ENCODE results near the gene MYBPC3. TPM values are rescaled to one million over a fixed set of nuclear protein-coding genes. Genes with fewer than 3 reads are reported as not detected.

The MYBPC3 gene
- total and polyA plus RNA-seq, 4 donors: 0.06 to 0.16 (median 0.15) TPM; not detected in 1

GRCh38 chr11:47359162-47359561 is 6.7 kb upstream of the MYBPC3 start:
- 72% methylated on average over 7 of the region's 7 CpGs for WGBS (ENCODE audit: insufficient coverage)
- H3K27me3 ChIP-seq (ENCODE audit: control insufficient read depth, insufficient read depth, low read length): no peaks in the 10 kb centered on the region

GRCh38 chr11:47358731-47359051 is 6.2 kb upstream of the MYBPC3 start:
- DNase-seq (ENCODE audit: low read depth in 4 of 6, low spot score in 6 of 6): no peak
- Histone ChIP-seq H3K27me3 (ENCODE audit: control insufficient read depth, insufficient read depth, low read length) (no peaks in the 10 kb centered on the region), H3K9me3 (ENCODE audit: control insufficient read depth, insufficient read depth, low read length) (no peaks in the 10 kb centered on the region), H3K27ac (ENCODE audit: low read depth, low read length) (no peak overlapping the region), H3K4me3 (ENCODE audit: low read depth, low read length) (no peak overlapping the region), H3K4me1 (ENCODE audit: control insufficient read depth, insufficient read depth, low read length) (no peaks in the 10 kb centered on the region), H3K36me3 (ENCODE audit: control insufficient read depth, insufficient read depth, low read length) (peaks cover 11% of the 10 kb centered on the region)
- WGBS (ENCODE audit: insufficient coverage): 83% methylated on average over 13 of the region's 14 CpGs

More at GRCh38 chr11:47359162-47359561, 6.7 kb upstream of the MYBPC3 start:
- Histone ChIP-seq H3K9me3 (ENCODE audit: control insufficient read depth, insufficient read depth, low read length) (no peaks in the 10 kb centered on the region), H3K27ac (ENCODE audit: low read depth, low read length) (no peak overlapping the region), H3K4me3 (ENCODE audit: low read depth, low read length) (no peak overlapping the region), H3K4me1 (ENCODE audit: control insufficient read depth, insufficient read depth, low read length) (no peaks in the 10 kb centered on the region), H3K36me3 (ENCODE audit: control insufficient read depth, insufficient read depth, low read length) (peaks cover 11% of the 10 kb centered on the region)
- DNase-seq (ENCODE audit: low read depth in 4 of 6, low spot score in 6 of 6): no peak

GRCh38 chr11:47357985-47358730 is 5.7 kb upstream of the MYBPC3 start:
- H3K9me3 ChIP-seq (ENCODE audit: control insufficient read depth, insufficient read depth, low read length): no peaks in the 10 kb centered on the region
- H3K27me3 ChIP-seq (ENCODE audit: control insufficient read depth, insufficient read depth, low read length): no peaks in the 10 kb centered on the region
- no peak for DNase-seq (ENCODE audit: low read depth in 4 of 6, low spot score in 6 of 6)
- no peaks in the 10 kb centered on the region for H3K4me1 ChIP-seq (ENCODE audit: control insufficient read depth, insufficient read depth, low read length)
- WGBS (ENCODE audit: insufficient coverage): 95% methylated on average over 6 of the region's 6 CpGs
- no peak overlapping the region for H3K27ac ChIP-seq (ENCODE audit: low read depth, low read length)
- H3K36me3 ChIP-seq (ENCODE audit: control insufficient read depth, insufficient read depth, low read length): peaks cover 11% of the 10 kb centered on the region
- H3K4me3 ChIP-seq (ENCODE audit: low read depth, low read length): no peak overlapping the region

- H3K4me1 ChIP-seq (ENCODE audit: control insufficient read depth, insufficient read depth, low read length): no peaks in the 10 kb centered on the region
- no peak overlapping the region for H3K27ac ChIP-seq (ENCODE audit: low read depth, low read length)
- no peaks in the 10 kb centered on the region for H3K27me3 ChIP-seq (ENCODE audit: control insufficient read depth, insufficient read depth, low read length)
- no peak for DNase-seq (ENCODE audit: low read depth in 4 of 6, low spot score in 6 of 6)
- H3K4me3 ChIP-seq (ENCODE audit: low read depth, low read length): no peak overlapping the region
- 85% methylated on average over 1 of the region's 1 CpG for WGBS (ENCODE audit: insufficient coverage)
- peaks cover 11% of the 10 kb centered on the region for H3K36me3 ChIP-seq (ENCODE audit: control insufficient read depth, insufficient read depth, low read length)
- H3K9me3 ChIP-seq (ENCODE audit: control insufficient read depth, insufficient read depth, low read length): no peaks in the 10 kb centered on the region
These were observed 4.5 kb upstream of the MYBPC3 start for GRCh38 chr11:47356998-47357329.

GRCh38 chr11:47356129-47356997 is 3.9 kb upstream of the MYBPC3 start:
- H3K27ac ChIP-seq (ENCODE audit: low read depth, low read length): no peak overlapping the region
- H3K27me3 ChIP-seq (ENCODE audit: control insufficient read depth, insufficient read depth, low read length): no peaks in the 10 kb centered on the region
- peaks cover 11% of the 10 kb centered on the region for H3K36me3 ChIP-seq (ENCODE audit: control insufficient read depth, insufficient read depth, low read length)
- 90% methylated on average over 9 of the region's 9 CpGs for WGBS (ENCODE audit: insufficient coverage)
- no peak overlapping the region for H3K4me3 ChIP-seq (ENCODE audit: low read depth, low read length)
- H3K9me3 ChIP-seq (ENCODE audit: control insufficient read depth, insufficient read depth, low read length): no peaks in the 10 kb centered on the region
- H3K4me1 ChIP-seq (ENCODE audit: control insufficient read depth, insufficient read depth, low read length): no peaks in the 10 kb centered on the region
- no peak for DNase-seq (ENCODE audit: low read depth in 4 of 6, low spot score in 6 of 6)

GRCh38 chr11:47355283-47356128 is 3.0 kb upstream of the MYBPC3 start:
- H3K36me3 ChIP-seq (ENCODE audit: control insufficient read depth, insufficient read depth, low read length): peaks cover 11% of the 10 kb centered on the region
- H3K4me3 ChIP-seq (ENCODE audit: low read depth, low read length): peak overlapping the region; percentile 16
- WGBS (ENCODE audit: insufficient coverage): 38% methylated on average over 43 of the region's 47 CpGs
- H3K9me3 ChIP-seq (ENCODE audit: control insufficient read depth, insufficient read depth, low read length): no peaks in the 10 kb centered on the region
- no peaks in the 10 kb centered on the region for H3K27me3 ChIP-seq (ENCODE audit: control insufficient read depth, insufficient read depth, low read length)
- no peaks in the 10 kb centered on the region for H3K4me1 ChIP-seq (ENCODE audit: control insufficient read depth, insufficient read depth, low read length)
- peak; percentile 24 to 87 (median 52) for DNase-seq (ENCODE audit: low read depth in 4 of 6, low spot score in 6 of 6)
- H3K27ac ChIP-seq (ENCODE audit: low read depth, low read length): no peak overlapping the region

- 6% methylated on average over 28 of the region's 32 CpGs for WGBS (ENCODE audit: insufficient coverage)
- Histone ChIP-seq H3K27ac (ENCODE audit: low read depth, low read length) (no peak overlapping the region), H3K27me3 (ENCODE audit: control insufficient read depth, insufficient read depth, low read length) (no peaks in the 10 kb centered on the region), H3K4me1 (ENCODE audit: control insufficient read depth, insufficient read depth, low read length) (no peaks in the 10 kb centered on the region), H3K9me3 (ENCODE audit: control insufficient read depth, insufficient read depth, low read length) (no peaks in the 10 kb centered on the region), H3K4me3 (ENCODE audit: low read depth, low read length) (peak overlapping the region; percentile 16), H3K36me3 (ENCODE audit: control insufficient read depth, insufficient read depth, low read length) (peaks cover 11% of the 10 kb centered on the region)
- DNase-seq (ENCODE audit: low read depth in 4 of 6, low spot score in 6 of 6): no peak
These were observed 2.4 kb upstream of the MYBPC3 start for GRCh38 chr11:47354913-47355282.

- Histone ChIP-seq H3K36me3 (ENCODE audit: control insufficient read depth, insufficient read depth, low read length) (peaks cover 6% of the 10 kb centered on the region), H3K27me3 (ENCODE audit: control insufficient read depth, insufficient read depth, low read length) (no peaks in the 10 kb centered on the region), H3K4me1 (ENCODE audit: control insufficient read depth, insufficient read depth, low read length) (no peaks in the 10 kb centered on the region), H3K9me3 (ENCODE audit: control insufficient read depth, insufficient read depth, low read length) (no peaks in the 10 kb centered on the region), H3K27ac (ENCODE audit: low read depth, low read length) (no peak overlapping the region), H3K4me3 (ENCODE audit: low read depth, low read length) (no peak overlapping the region)
- WGBS (ENCODE audit: insufficient coverage): 91% methylated on average over 11 of the region's 15 CpGs
- no peak for DNase-seq (ENCODE audit: low read depth in 4 of 6, low spot score in 6 of 6)
These were observed 1.7 kb upstream of the MYBPC3 start for GRCh38 chr11:47353978-47354774.
